Endothelial cell of umbilical vein (primary cell): ENCODE data around the gene LAMC3. TPM values are rescaled to one million over a fixed set of nuclear protein-coding genes. Genes with fewer than 3 reads are reported as not detected.

Source experiments
- BruUV-seq: library from RNA; stranded (reverse); fragments of 400-500 nt; replicated peaks from 2 replicates; lab custom pipeline; 2021; lab: Mats Ljungman, UMichigan
- CTCF ChIA-PET: fragments of 300-600, 350-600 bp; sonication (Branson Sonifier 250); formaldehyde crosslinking; loops from one replicate; lab custom pipeline; 2021; ENCODE audit warnings: antibody characterized with exemption, inconsistent platforms; lab: Charles Lee
- POLR2A ChIA-PET: fragments of 300-600, 350-600 bp; sonication (Branson Sonifier 250); formaldehyde crosslinking; loops from one replicate; lab custom pipeline; 2021; ENCODE audit warnings: antibody characterized with exemption, inconsistent platforms; lab: Charles Lee
- DNase-seq: peaks from one replicate; pipeline ENCODE4 v3.0.0-alpha.2; 2011; ENCODE audit warnings: low read depth, low spot score
- FAIRE-seq: peaks from 2 replicates; lab custom pipeline; 2011; peaks lifted over from hg19 to GRCh38; lab: Jason Lieb, UNC
- H2AFZ ChIP-seq: 2 replicates; pipeline ENCODE4 v1.6.0; 2012; ENCODE audit warnings: low read depth, low read length, control low read depth, inconsistent platforms
- H3K27ac ChIP-seq: 2 replicates; pipeline ENCODE4 v1.5.1; 2011; ENCODE audit warnings: low read depth, mild to moderate bottlenecking, control low read depth, low read length, moderate library complexity; ENCODE audit not compliant: insufficient read depth
- H3K27me3 ChIP-seq, 2 experiments: 2 replicates each; pipeline versions ENCODE4 v1.6.0 to v1.6.1; 2011; ENCODE audit warnings: low read length in 2 of 2, mixed read lengths in 1 of 2; ENCODE audit not compliant: control insufficient read depth in 2 of 2, insufficient read depth in 2 of 2
- H3K36me3 ChIP-seq, 2 experiments: 2 replicates in 1 of 2; 3 replicates in 1 of 2; pipeline ENCODE4 v1.5.1; 2011; ENCODE audit warnings: low read length in 2 of 2, mild to moderate bottlenecking in 1 of 2, moderate library complexity in 1 of 2; ENCODE audit not compliant: control insufficient read depth in 2 of 2, insufficient read depth in 2 of 2; ENCODE audit errors: extremely low read depth in 1 of 2
- H3K4me1 ChIP-seq: 3 replicates; pipeline ENCODE4 v1.5.1; 2011; ENCODE audit warnings: mild to moderate bottlenecking, low read length; ENCODE audit not compliant: control insufficient read depth, insufficient read depth; ENCODE audit errors: extremely low read depth
- H3K4me2 ChIP-seq: 2 replicates; pipeline ENCODE4 v1.6.1; 2011; ENCODE audit warnings: low read length, control low read depth, mixed read lengths; ENCODE audit not compliant: insufficient read depth
- H3K4me3 ChIP-seq, 3 experiments: fragments of 200-600 bp in 1 of 3; sonication (generic), shearing (Covaris generic) in 1 of 3; replicated peaks in 1 of 3; 2 replicates each; pipeline ENCODE4 v1.5.1; 2011 to 2016; ENCODE audit warnings: control low read depth in 3 of 3, low read length in 3 of 3, mild to moderate bottlenecking in 2 of 3, inconsistent platforms in 1 of 3, low read depth in 1 of 3, moderate library complexity in 1 of 3; ENCODE audit not compliant: insufficient read depth in 1 of 3
- H3K79me2 ChIP-seq: 2 replicates; pipeline ENCODE4 v1.6.0; 2012; ENCODE audit warnings: low read length, inconsistent platforms; ENCODE audit not compliant: control insufficient read depth, insufficient read depth
- H3K9ac ChIP-seq: replicated peaks from 2 replicates; pipeline ENCODE3; 2011; ENCODE audit warnings: low read length, control low read depth; ENCODE audit not compliant: insufficient read depth; ENCODE audit errors: extremely low read depth
- H3K9me1 ChIP-seq: replicated peaks from 3 replicates; pipeline ENCODE4 v1.6.0; 2011; ENCODE audit warnings: mild to moderate bottlenecking, low read length; ENCODE audit not compliant: control insufficient read depth, insufficient read depth; ENCODE audit errors: extremely low read depth
- H3K9me3 ChIP-seq: replicated peaks from 2 replicates; pipeline ENCODE4 v1.5.1; 2012; ENCODE audit warnings: low read length, inconsistent platforms; ENCODE audit not compliant: control insufficient read depth, insufficient read depth
- H4K20me1 ChIP-seq: replicated peaks from 2 replicates; pipeline ENCODE3; 2011; ENCODE audit warnings: mild to moderate bottlenecking, low read length; ENCODE audit not compliant: control insufficient read depth, insufficient read depth; ENCODE audit errors: extremely low read depth
- CTCF ChIP-seq, 2 donors: IDR thresholded peaks; 1 replicate in 1 of 2; 2 replicates in 1 of 2; pipeline ENCODE4 v1.5.1; 2011; ENCODE audit warnings: low read length in 2 of 2, mild to moderate bottlenecking in 2 of 2, moderate library complexity in 2 of 2, control low read depth in 1 of 2, inconsistent platforms in 1 of 2, low read depth in 1 of 2; ENCODE audit not compliant: insufficient read depth in 1 of 2; ENCODE audit errors: extremely low read depth in 1 of 2
- FOS ChIP-seq: IDR thresholded peaks from 2 replicates; pipeline ENCODE4 v1.6.1; 2011; ENCODE audit warnings: mild to moderate bottlenecking, low read length, moderate library complexity, borderline replicate concordance; ENCODE audit not compliant: insufficient read depth
- GATA2 ChIP-seq: IDR thresholded peaks from 2 replicates; pipeline ENCODE4 v1.7.0; 2011; ENCODE audit warnings: low read depth, mild to moderate bottlenecking, moderate library complexity, mixed read lengths, low read length; ENCODE audit not compliant: insufficient read length, insufficient read depth
- MAX ChIP-seq: IDR thresholded peaks from 2 replicates; pipeline ENCODE4 v1.6.1; 2011; ENCODE audit not compliant: insufficient read depth, insufficient read length
- MYC ChIP-seq: IDR thresholded peaks from one replicate; pipeline ENCODE4 v1.6.1; 2011; ENCODE audit warnings: mild to moderate bottlenecking, low read depth, low read length
- POLR2A ChIP-seq: IDR thresholded peaks from 2 replicates; pipeline ENCODE4 v1.6.1; 2012; ENCODE audit warnings: low read depth, mild to moderate bottlenecking, control low read depth, low read length
- dilution Hi-C: fragments of 300-500 bp; cut with MboI; formaldehyde crosslinking; loops from one replicate; pipeline ENCODE4 v1.15.0; 2019; ENCODE audit warnings: low sequenced_read_pairs; ENCODE audit not compliant: extremely low pct_ligation_motif_present
- intact Hi-C: fragments of 100-400 bp; cut with micrococcal nuclease; formaldehyde crosslinking; loops from one replicate; pipeline ENCODE4 v1.10.0; 2022
- polyA plus RNA-seq, 4 experiments: library from polyadenylated mRNA; depleted of rRNA in 3 of 4; stranded (reverse) in 3 of 4; unstranded in 1 of 4; fragments of >200 nt; gene quantifications; 2 replicates each; pipeline versions ENCODE4 v1.2.1 to v1.2.3, GENCODE V29; 2011 to 2012; ENCODE audit warnings: missing spikeins in 1 of 4
- total RNA-seq: library from RNA; stranded (reverse); gene quantifications from 2 replicates; pipeline ENCODE4 v1.2.3, GENCODE V29; 2021

LAMC3 gene
- total and polyA plus RNA-seq, 2 donors (not counting 3 experiments of a cell fraction or from before 2014, with no cell fraction given) = 0.18 to 0.38 TPM

- no peak for DNase-seq
- POLR2A ChIA-PET = interaction anchor here (1.1 to 2.0 kb wide), 2 partner anchors 8 to 19 kb away, joined by 3 to 7 read pairs; partner anchors contain the start of gene NUP214
- TF ChIP-seq MAX (no peak), CTCF (IDR thresholded peaks at IDR 0.05; ENCODE audit: extremely low read depth in 1 of 2, insufficient read depth in 1 of 2, low read depth in 1 of 2, low read length in 2 of 2) (no peak), MYC (no peak), POLR2A (no peak), FOS (no peak), GATA2 (no peak)
- peak overlapping the region; percentile 75 for H2AFZ ChIP-seq
- H3K36me3 ChIP-seq = peaks cover 0 to 2% of the 10 kb centered on the region in 2 experiments
- intact Hi-C loops (loop anchor here (1.0 to 2.0 kb wide), 4 partner anchors 8 to 121 kb away; partner anchors contain the start of genes AIF1L and NUP214), dilution Hi-C loops (no loop called here)
- CTCF ChIA-PET = interaction anchor here (1.3 to 2.7 kb wide), 3 partner anchors 17 to 64 kb away, joined by 3 to 10 read pairs (median 6); no protein-coding TSS in a partner anchor
- peak overlapping the region in 1 of 3 experiments; percentile 22 for H3K4me3 ChIP-seq
- no peaks in the 10 kb centered on the region for H4K20me1 ChIP-seq
- no peaks in the 10 kb centered on the region for H3K9me3 ChIP-seq
- TSS peak; percentile 46 for BruUV-seq
- no peaks in the 10 kb centered on the region for H3K79me2 ChIP-seq
- peak overlapping the region; percentile 75 for H3K9ac ChIP-seq
- no peaks in the 10 kb centered on the region for H3K9me1 ChIP-seq
- H3K4me1 ChIP-seq = peaks cover 24% of the 10 kb centered on the region
- H3K4me2 ChIP-seq = peak overlapping the region; percentile 69
- peak; percentile 54 for FAIRE-seq
- H3K27me3 ChIP-seq = no peaks in the 10 kb centered on the region
- peak overlapping the region; percentile 96 for H3K27ac ChIP-seq
Measured at GRCh38 chr9:131117762-131118145, 108.8 kb downstream of the LAMC3 start.
